ENCODE measurements around the gene NAA50.

NAA50 gene

DNA sequence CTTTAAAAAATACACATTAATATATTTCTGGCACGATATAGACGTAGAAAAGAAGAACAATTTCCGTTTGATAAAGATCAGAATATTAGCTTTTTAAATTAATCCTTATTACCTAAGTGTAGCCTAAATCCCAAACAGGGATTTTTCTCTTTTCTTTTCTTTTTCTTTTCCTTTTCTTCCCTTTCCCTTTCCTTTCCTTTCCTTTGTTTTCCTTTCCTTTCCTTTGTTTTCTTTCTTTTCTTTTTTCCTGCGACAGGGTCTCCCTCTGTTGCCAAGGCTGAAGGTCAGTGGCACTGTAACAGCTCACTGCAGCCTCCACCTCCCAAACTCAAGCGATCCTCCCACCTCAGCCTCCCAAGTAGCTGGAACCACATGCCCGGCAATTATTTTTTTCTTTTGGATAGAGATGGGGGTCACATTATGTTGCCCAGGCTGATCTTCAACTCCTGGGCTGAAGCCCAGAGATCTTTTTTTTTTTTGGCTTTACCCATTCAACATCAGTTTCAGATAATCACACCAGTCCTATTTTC is 47.8 kb downstream of the NAA50 start:
- TF ChIP-seq, protein P1, sequence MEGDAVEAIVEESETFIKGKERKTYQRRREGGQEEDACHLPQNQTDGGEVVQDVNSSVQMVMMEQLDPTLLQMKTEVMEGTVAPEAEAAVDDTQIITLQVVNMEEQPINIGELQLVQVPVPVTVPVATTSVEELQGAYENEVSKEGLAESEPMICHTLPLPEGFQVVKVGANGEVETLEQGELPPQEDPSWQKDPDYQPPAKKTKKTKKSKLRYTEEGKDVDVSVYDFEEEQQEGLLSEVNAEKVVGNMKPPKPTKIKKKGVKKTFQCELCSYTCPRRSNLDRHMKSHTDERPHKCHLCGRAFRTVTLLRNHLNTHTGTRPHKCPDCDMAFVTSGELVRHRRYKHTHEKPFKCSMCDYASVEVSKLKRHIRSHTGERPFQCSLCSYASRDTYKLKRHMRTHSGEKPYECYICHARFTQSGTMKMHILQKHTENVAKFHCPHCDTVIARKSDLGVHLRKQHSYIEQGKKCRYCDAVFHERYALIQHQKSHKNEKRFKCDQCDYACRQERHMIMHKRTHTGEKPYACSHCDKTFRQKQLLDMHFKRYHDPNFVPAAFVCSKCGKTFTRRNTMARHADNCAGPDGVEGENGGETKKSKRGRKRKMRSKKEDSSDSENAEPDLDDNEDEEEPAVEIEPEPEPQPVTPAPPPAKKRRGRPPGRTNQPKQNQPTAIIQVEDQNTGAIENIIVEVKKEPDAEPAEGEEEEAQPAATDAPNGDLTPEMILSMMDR (conservative IDR thresholded peaks at IDR 0.05), result no peak
- no peak for TF ChIP-seq ZFX (IDR thresholded peaks at IDR 0.05)
- H3K27ac ChIP-seq, result no peak overlapping the region; the same call in 1 of the 2 replicates

DNA sequence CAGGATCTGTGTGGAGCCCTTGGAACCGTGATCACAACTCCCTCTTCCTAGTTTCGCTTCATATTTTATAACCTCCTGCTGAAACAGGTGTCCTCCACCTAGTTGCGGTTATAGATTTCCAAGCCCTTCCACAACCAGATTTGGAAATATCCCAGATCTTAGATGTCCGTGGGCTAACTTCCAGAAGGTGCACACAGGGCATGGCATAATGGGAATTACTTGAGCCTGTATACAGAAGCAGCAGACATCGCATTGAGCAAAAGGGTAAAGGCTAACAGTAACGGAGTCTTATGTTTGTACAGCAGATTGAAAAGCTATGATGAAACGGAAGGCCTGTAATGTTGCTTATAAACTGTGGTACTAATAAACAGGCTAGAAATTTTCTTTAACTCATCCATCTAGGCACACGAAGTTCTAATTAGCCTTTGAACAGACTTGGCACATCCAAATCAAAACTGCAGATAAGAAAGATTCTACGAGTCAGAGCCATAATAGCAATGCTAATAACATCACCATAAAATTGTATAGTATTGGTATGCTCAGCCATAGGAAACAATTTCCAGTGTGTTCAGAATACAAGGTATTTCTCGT is 48.5 kb downstream of the NAA50 start:
- TF ChIP-seq, protein P1 (conservative IDR thresholded peaks at IDR 0.05), result no peak
- TF ChIP-seq ZFX (IDR thresholded peaks at IDR 0.05), result no peak
- peak overlapping the region; percentile 91 for H3K27ac ChIP-seq

DNA sequence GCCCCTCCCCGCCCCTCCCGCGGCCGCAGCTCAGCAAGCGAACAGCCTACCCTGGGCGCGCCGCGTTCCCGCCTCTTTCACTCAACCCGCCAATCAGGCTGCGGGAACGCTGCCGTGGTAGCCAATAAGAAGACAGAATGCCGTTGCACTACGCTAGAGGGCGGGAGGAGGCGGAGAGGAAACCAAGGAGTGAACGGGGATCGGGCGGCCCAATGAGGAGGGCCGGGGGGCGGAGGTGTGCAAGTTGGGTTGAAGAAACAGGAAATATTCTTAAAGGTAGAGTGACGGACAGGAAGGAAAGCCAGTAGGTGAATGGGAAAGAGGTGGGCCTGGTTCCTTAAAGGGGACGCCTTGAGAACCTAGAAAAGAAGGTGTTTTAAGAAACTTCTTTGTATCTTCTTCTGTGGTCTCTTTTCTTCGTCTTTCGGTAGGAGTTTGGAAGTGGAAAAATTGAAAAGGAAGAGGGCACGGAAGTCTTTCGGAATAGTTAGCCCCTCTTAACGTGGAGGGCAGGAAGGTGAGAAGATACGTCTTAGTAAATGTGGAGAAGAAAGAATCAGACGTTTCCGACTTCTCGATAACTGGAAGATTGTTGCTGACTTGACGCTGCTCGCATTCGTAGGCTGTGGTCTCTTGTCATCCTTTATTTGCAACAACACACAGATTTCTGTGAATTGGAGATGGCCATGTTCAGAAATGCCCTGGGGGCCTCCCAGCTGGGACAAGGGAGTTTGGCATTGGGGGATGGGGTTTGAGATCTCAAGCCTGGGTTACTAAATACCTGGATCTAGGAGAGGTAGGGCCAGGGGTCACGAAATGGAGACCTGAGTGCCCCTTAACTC is 49.2 kb downstream of the NAA50 start:
- H3K27ac ChIP-seq, result peak overlapping the region; percentile 91
- TF ChIP-seq ZFX (IDR thresholded peaks at IDR 0.05), result no peak
- TF ChIP-seq, protein P1 (conservative IDR thresholded peaks at IDR 0.05), result no peak

DNA sequence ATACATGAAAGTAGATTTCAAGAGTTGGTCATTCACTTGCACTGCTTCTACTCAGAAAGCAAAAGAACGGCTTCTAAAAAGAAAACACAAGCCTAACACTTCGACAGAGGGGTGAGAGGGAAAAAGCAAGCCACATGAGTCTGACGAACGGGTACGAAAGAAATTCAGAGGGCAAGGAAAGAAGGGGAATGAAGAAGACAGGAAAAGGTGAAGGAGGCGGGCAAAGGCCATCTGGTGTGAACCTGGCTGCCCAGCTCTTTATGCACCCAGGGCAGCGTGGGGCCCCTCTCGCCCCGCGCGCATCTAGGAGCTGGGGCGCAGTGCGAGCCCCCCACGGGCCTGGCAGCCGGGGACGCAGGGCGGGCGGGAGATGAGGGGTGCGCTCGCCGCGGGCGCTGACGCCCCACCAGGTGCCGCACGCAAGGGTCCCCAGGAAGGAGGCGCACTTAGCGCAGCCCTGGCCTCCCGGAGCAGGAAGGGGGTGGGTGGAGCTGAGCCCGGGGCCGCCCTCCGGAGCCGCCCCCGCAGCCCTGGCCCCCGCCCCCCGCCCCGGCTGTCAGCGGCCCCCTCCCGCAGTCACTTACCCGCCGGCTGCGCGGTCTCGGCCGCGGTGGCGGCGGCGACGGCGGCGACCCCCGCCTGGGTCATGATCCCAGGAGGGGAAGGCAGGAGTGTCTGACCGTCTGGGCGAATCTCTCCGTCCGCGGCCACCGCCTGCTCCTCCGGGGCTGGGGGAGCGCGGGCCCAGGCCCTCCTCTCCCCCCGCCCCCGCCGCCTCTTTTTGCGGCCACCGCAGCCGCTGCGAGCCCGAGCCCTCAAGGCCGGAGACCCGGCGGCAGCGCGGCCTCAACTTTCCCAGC is 50.0 kb downstream of the NAA50 start, which contains the start of gene USF3:
Gene USF3, minus strand, starts transcription at position 857 of the 860 bp plus-strand sequence. CDS start 21,764 bp downstream, outside the sequence.
- TF ChIP-seq, protein P1 (conservative IDR thresholded peaks at IDR 0.05), result no peak
- TF ChIP-seq ZFX (IDR thresholded peaks at IDR 0.05), result no peak
- peak within 1 kb of the TSS; percentile 91 for H3K27ac ChIP-seq

DNA sequence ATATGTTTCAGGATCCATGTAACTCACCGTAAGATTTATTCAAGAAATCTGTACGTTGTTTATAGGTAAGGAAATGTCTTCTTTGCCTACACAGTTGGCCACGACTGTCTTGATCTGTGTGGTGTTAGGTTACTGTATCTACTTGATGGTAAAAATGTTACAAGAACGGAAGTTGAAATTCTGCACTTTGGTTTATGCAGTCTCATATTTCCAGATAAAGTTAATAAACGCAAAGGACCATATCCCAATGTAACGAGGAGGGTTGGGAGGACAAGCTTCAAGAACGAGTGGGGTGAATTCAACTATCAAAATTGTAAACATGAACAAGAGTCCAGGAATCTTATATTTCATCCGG is 50.6 kb downstream of the NAA50 start:
- TF ChIP-seq, protein P1 (conservative IDR thresholded peaks at IDR 0.05), result no peak
- TF ChIP-seq ZFX (IDR thresholded peaks at IDR 0.05), result no peak
- H3K27ac ChIP-seq, result peak overlapping the region; percentile 91

DNA sequence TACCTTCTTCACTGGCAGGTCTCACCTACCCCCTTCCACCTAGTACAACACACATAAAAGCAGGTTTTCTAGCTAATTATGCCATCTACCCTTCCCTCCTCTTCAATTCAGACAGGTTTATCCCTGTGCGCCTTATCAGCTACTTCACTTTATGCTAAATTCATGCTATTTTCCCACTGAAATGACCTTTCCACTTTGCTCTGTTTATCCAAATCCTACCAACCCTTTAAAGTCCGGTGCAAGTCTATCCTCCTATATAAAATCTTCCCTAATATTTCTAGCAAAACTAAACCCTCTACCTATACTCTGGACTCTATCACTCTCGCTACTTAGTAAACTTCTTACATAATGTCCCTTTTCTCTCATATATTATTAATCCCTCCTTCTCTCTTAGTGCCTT is 55.6 kb downstream of the NAA50 start:
- no peak overlapping the region for H3K27ac ChIP-seq
- TF ChIP-seq ZFX (IDR thresholded peaks at IDR 0.05), result no peak
- TF ChIP-seq, protein P1 (conservative IDR thresholded peaks at IDR 0.05), result no peak

Data from C4-2B (cell line).